ENCODE results near the gene GFOD2.

The GFOD2 gene

GRCh38 chr16:67672306-67672705 lies 46.8 kb downstream of the GFOD2 start:
- DNase-seq (ENCODE audit: low read depth), result no peak

- DNase-seq (ENCODE audit: low read depth), result no peak
Measured at GRCh38 chr16:67669499-67670101, 49.5 kb downstream of the GFOD2 start.

- DNase-seq (ENCODE audit: low read depth), result no peak
Measured at GRCh38 chr16:67668495-67669157, 50.5 kb downstream of the GFOD2 start.

GRCh38 chr16:67667817-67668494 lies 51.2 kb downstream of the GFOD2 start:
- peak; percentile 51 for DNase-seq (ENCODE audit: low read depth)

- DNase-seq (ENCODE audit: low read depth), result no peak
Measured at GRCh38 chr16:67667453-67667816, 51.7 kb downstream of the GFOD2 start.

GRCh38 chr16:67666559-67667452 lies 52.3 kb downstream of the GFOD2 start, which contains the start of the genes C16orf86 and ENKD1:
Gene C16orf86 (plus strand): TSS chr16:67666814. CDS start chr16:67666971, 157 bp downstream.
Gene ENKD1 (minus strand): TSS chr16:67666750. CDS start chr16:67666442, 308 bp downstream.
- peak; percentile 65 for DNase-seq (ENCODE audit: low read depth)

- no peak for DNase-seq (ENCODE audit: low read depth)
Measured at GRCh38 chr16:67666032-67666551, 53.0 kb downstream of the GFOD2 start.

- DNase-seq (ENCODE audit: low read depth), result no peak
Measured at GRCh38 chr16:67665598-67665997, 53.5 kb downstream of the GFOD2 start.

- DNase-seq (ENCODE audit: low read depth), result no peak
Measured at GRCh38 chr16:67664871-67665270, 54.2 kb downstream of the GFOD2 start.

- no peak for DNase-seq (ENCODE audit: low read depth)
Measured at GRCh38 chr16:67664258-67664657, 54.9 kb downstream of the GFOD2 start.

- DNase-seq (ENCODE audit: low read depth), result no peak
Measured at GRCh38 chr16:67663877-67664222, 55.3 kb downstream of the GFOD2 start.

GRCh38 chr16:67663151-67663876 lies 55.8 kb downstream of the GFOD2 start:
- DNase-seq (ENCODE audit: low read depth), result no peak

GRCh38 chr16:67662653-67663010 lies 56.5 kb downstream of the GFOD2 start:
- DNase-seq (ENCODE audit: low read depth), result no peak

GRCh38 chr16:67661886-67662652 lies 57.0 kb downstream of the GFOD2 start:
- no peak for DNase-seq (ENCODE audit: low read depth)

GRCh38 chr16:67661101-67661761 lies 57.9 kb downstream of the GFOD2 start:
- DNase-seq (ENCODE audit: low read depth), result no peak

GRCh38 chr16:67660564-67661028 lies 58.5 kb downstream of the GFOD2 start, which contains the start of gene PARD6A:
Gene PARD6A (plus strand): TSS chr16:67660960. CDS start chr16:67661039, 79 bp downstream.
- DNase-seq (ENCODE audit: low read depth), result peak; percentile 84

GRCh38 chr16:67659675-67660563 lies 59.2 kb downstream of the GFOD2 start, which contains the start of gene ACD:
Gene ACD (minus strand): TSS chr16:67660260. CDS start chr16:67660220, 40 bp downstream.
- peak; percentile 84 for DNase-seq (ENCODE audit: low read depth)

- no peak for DNase-seq (ENCODE audit: low read depth)
Measured at GRCh38 chr16:67658849-67659674, 60.1 kb downstream of the GFOD2 start.

Measured in stimulated activated CD8-positive, alpha-beta memory T cell treated with anti-CD3 and anti-CD28 coated beads, Interleukin-15, amount 100 ng/mL, for 1 hour (primary cell).